ENCODE results near the gene STRADB. TPM values are rescaled to one million over a fixed set of nuclear protein-coding genes. Genes with fewer than 3 reads are reported as not detected.
"Not testable (repeated sequence)": the region's sequence is repeated elsewhere in the genome, so short reads cannot be mapped to it uniquely, and the experiment has no call there.

STRADB gene
- total RNA-seq, 2 donors from 2014 or later, result 6.9 to 8.3 TPM

DNA sequence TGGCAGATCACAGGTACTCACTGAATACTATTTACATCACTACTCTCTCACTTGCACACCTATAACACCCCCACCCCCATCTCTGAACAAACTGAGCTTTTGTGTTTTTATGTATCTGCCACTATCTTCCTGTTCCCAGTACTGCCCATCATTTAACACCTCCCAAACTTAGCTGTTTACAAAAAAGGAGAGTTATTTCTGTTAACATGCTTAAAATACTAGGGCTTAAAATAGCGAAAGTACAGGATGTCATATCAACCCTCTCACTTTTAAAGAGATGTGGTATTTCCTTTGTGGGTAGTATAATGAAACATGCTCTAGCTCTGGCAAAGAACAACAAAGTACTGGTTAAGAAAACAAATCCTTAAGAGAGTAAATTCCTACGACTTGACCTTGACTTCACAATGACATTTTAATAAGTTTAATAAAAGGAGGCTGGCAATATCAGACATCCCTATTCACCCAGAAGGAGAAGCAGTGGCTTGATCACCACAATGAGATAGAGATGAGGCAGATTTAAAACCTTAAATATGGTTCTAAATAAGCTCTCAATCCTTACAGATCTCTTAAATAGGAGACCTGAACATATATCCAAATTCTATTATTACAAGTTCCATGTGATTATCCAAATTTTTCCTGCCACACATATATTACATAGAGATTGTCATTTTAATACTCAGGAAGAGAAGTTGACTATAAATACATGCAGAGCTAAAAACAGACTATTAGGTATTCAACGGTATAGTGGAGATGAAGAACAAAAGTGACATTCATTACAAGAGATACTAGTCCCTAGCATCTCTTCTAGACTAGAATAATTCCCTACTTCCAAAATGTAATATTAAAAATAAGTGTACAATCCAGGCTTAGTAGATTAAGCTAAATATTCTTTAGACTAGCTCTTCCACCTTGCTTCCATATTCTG, 37.2 kb upstream of the STRADB start:
- H3K9me3 ChIP-seq (ENCODE audit: control insufficient read depth, low read length, poor library complexity, severe bottlenecking), result no peaks in the 10 kb centered on the region
- H3K36me3 Mint-ChIP-seq (ENCODE audit: low read depth), result peaks cover 2% of the 10 kb centered on the region
- DNase-seq (no peak), ATAC-seq (peak; percentile 82)
- H3K27me3 Mint-ChIP-seq, result no peaks in the 10 kb centered on the region
- H3K4me3 Mint-ChIP-seq, result no peak overlapping the region
- H3K4me1 Mint-ChIP-seq, result peaks cover 21% of the 10 kb centered on the region
- no peak overlapping the region for H3K27ac Mint-ChIP-seq

GRCh38 chr2:201415149-201415548, 36.4 kb upstream of the STRADB start:
- DNase-seq (no peak), ATAC-seq (no peak)
- no peaks in the 10 kb centered on the region for H3K27me3 Mint-ChIP-seq
- no peaks in the 10 kb centered on the region for H3K9me3 ChIP-seq (ENCODE audit: control insufficient read depth, low read length, poor library complexity, severe bottlenecking)
- peaks cover 26% of the 10 kb centered on the region for H3K4me1 Mint-ChIP-seq
- peaks cover 2% of the 10 kb centered on the region for H3K36me3 Mint-ChIP-seq (ENCODE audit: low read depth)
- H3K27ac Mint-ChIP-seq, result no peak overlapping the region
- no peak overlapping the region for H3K4me3 Mint-ChIP-seq

DNA sequence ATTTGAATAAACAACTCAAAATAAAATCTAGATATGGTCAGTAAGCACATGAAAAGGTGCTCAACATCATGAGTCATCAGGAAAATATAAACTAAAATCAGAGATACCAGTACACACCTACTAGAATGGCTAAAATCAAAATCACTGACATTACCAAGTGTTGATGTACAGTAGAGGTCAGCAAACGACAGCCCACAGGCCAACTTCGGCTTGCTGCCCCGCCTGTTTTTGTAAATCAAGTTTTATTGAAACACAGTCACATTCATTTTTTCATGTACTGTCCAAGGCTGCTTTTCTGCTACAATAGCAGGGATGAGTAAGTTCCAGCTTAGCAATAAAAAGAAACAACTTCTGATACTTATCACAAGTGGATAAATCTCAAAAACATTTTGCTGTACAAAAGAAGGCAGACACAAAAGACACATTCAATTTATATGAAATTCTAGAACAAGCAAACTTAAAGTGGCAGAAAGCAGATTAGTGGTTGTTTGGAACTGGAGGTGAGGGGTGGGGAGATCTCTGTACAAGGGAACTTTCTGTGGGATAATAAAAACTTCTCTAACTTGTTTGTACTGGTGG, 32.4 kb upstream of the STRADB start:
- no peaks in the 10 kb centered on the region for H3K9me3 ChIP-seq (ENCODE audit: control insufficient read depth, low read length, poor library complexity, severe bottlenecking)
- Mint-ChIP-seq H3K27ac (peak overlapping the region; percentile 92), H3K4me3 (no peak overlapping the region), H3K27me3 (no peaks in the 10 kb centered on the region), H3K4me1 (peaks cover 40% of the 10 kb centered on the region), H3K36me3 (ENCODE audit: low read depth) (no peaks in the 10 kb centered on the region)
- no peak for ATAC-seq
- DNase-seq, result no peak

GRCh38 chr2:201419986-201420385, 31.6 kb upstream of the STRADB start:
- H3K27ac Mint-ChIP-seq, result peak overlapping the region; percentile 92
- H3K9me3 ChIP-seq (ENCODE audit: control insufficient read depth, low read length, poor library complexity, severe bottlenecking), result no peaks in the 10 kb centered on the region
- H3K27me3 Mint-ChIP-seq, result no peaks in the 10 kb centered on the region
- ATAC-seq, result peak; percentile 57
- peaks cover 40% of the 10 kb centered on the region for H3K4me1 Mint-ChIP-seq
- no peak overlapping the region for H3K4me3 Mint-ChIP-seq
- H3K36me3 Mint-ChIP-seq (ENCODE audit: low read depth), result no peaks in the 10 kb centered on the region
- no peak for DNase-seq

- H3K4me3 Mint-ChIP-seq, result peak overlapping the region; percentile 36
- peak overlapping the region; percentile 92 for H3K27ac Mint-ChIP-seq
- peak; percentile 21 for ATAC-seq
- no peak for DNase-seq
- H3K27me3 Mint-ChIP-seq, result no peaks in the 10 kb centered on the region
- no peaks in the 10 kb centered on the region for H3K36me3 Mint-ChIP-seq (ENCODE audit: low read depth)
- no peaks in the 10 kb centered on the region for H3K9me3 ChIP-seq (ENCODE audit: control insufficient read depth, low read length, poor library complexity, severe bottlenecking)
- H3K4me1 Mint-ChIP-seq, result peaks cover 40% of the 10 kb centered on the region
Observed at GRCh38 chr2:201420442-201421113, 31.0 kb upstream of the STRADB start.

DNA sequence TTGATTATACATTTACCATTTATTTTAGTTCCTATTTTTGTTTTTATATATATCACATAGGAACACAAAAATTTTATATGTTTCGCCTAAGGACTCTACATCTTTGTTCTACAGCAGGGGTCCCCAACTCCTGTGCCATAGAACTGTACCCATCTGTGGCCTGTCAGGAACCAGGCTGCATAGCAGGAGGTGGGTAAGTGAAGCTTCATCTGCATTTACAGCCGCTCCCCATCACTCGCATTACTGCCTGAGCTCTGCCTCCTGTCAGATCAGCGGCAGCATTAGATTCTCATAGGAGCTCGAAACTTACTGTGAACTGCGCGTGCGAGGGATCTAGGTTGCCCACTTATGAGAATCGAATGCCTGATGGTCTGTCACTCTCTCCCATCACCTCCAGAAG, 25.6 kb upstream of the STRADB start:
- no peak overlapping the region for H3K27ac Mint-ChIP-seq
- H3K36me3 Mint-ChIP-seq (ENCODE audit: low read depth), result no peaks in the 10 kb centered on the region
- H3K9me3 ChIP-seq (ENCODE audit: control insufficient read depth, low read length, poor library complexity, severe bottlenecking), result no peaks in the 10 kb centered on the region
- no peaks in the 10 kb centered on the region for H3K27me3 Mint-ChIP-seq
- ATAC-seq (no peak), DNase-seq (no peak)
- no peak overlapping the region for H3K4me3 Mint-ChIP-seq
- H3K4me1 Mint-ChIP-seq, result peaks cover 17% of the 10 kb centered on the region

DNA sequence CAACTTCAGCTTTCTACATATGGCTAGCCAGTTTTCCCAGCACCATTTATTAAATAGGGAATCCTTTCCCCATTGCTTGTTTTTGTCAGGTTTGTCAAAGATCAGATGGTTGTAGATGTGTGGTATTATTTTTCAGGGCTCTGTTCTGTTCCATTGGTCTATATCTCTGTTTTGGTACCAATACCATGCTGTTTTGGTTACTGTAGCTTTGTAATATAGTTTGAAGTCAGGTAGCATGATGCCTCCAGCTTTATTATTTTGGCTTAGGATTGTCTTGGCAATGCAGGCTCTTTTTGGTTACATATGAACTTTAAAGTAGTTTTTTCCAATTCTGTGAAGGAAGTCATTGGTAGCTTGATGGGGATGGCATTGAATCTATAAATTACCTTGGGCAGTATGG, 23.2 kb upstream of the STRADB start:
- H3K27ac Mint-ChIP-seq; H3K27me3 Mint-ChIP-seq; H3K36me3 Mint-ChIP-seq (ENCODE audit: low read depth); ATAC-seq; H3K4me3 Mint-ChIP-seq; H3K9me3 ChIP-seq (ENCODE audit: control insufficient read depth, low read length, poor library complexity, severe bottlenecking); DNase-seq: not testable (repeated sequence)
- peaks cover 16% of the 10 kb centered on the region for H3K4me1 Mint-ChIP-seq

GRCh38 chr2:201429835-201430234, 21.7 kb upstream of the STRADB start:
- H3K27me3 Mint-ChIP-seq; H3K27ac Mint-ChIP-seq; ATAC-seq; DNase-seq; H3K36me3 Mint-ChIP-seq (ENCODE audit: low read depth); H3K9me3 ChIP-seq (ENCODE audit: control insufficient read depth, low read length, poor library complexity, severe bottlenecking); H3K4me3 Mint-ChIP-seq: not testable (repeated sequence)
- H3K4me1 Mint-ChIP-seq, result peaks cover 24% of the 10 kb centered on the region

GRCh38 chr2:201430322-201430721, 21.2 kb upstream of the STRADB start:
- DNase-seq; H3K4me3 Mint-ChIP-seq; ATAC-seq; H3K36me3 Mint-ChIP-seq (ENCODE audit: low read depth); H3K9me3 ChIP-seq (ENCODE audit: control insufficient read depth, low read length, poor library complexity, severe bottlenecking); H3K27ac Mint-ChIP-seq; H3K27me3 Mint-ChIP-seq: not testable (repeated sequence)
- H3K4me1 Mint-ChIP-seq, result peaks cover 24% of the 10 kb centered on the region

GRCh38 chr2:201430839-201431238, 20.7 kb upstream of the STRADB start:
- Mint-ChIP-seq H3K36me3 (ENCODE audit: low read depth) (no peaks in the 10 kb centered on the region), H3K4me3 (no peak overlapping the region), H3K27me3 (no peaks in the 10 kb centered on the region), H3K4me1 (peaks cover 24% of the 10 kb centered on the region), H3K27ac (no peak overlapping the region)
- no peaks in the 10 kb centered on the region for H3K9me3 ChIP-seq (ENCODE audit: control insufficient read depth, low read length, poor library complexity, severe bottlenecking)
- ATAC-seq (no peak), DNase-seq (no peak)

DNA sequence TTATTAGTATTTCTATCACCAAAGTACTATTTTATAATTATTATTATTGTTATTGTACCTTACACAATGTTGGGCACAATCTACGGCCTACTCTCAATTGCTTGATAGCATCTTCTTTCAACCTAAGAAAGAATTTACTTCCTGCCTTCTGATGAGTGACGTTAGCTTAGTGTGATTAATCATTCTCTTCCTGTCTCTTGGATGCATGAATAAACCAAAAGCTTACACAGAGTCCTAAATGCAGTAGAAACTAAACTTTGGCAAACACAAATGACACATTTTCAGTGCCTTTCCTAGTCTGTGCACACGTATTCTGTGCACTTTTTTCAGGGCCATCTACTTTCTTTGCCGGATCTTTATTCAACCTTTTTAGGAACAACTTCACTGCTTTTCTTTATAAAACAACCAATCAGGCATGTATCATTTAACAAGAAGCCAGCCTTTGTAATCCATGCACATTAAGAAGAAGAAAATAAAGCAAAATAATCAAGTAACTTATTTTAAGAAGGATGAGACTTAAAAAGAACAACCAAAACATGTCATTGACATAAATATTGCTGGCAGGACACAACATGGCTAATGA, 19.4 kb upstream of the STRADB start:
- H3K27me3 Mint-ChIP-seq, result no peaks in the 10 kb centered on the region
- peaks cover 29% of the 10 kb centered on the region for H3K4me1 Mint-ChIP-seq
- peak overlapping the region; percentile 86 for H3K27ac Mint-ChIP-seq
- no peaks in the 10 kb centered on the region for H3K36me3 Mint-ChIP-seq (ENCODE audit: low read depth)
- peak overlapping the region; percentile 33 for H3K4me3 Mint-ChIP-seq
- H3K9me3 ChIP-seq (ENCODE audit: control insufficient read depth, low read length, poor library complexity, severe bottlenecking), result no peaks in the 10 kb centered on the region
- ATAC-seq (peak; percentile 93), DNase-seq (no peak)

DNA sequence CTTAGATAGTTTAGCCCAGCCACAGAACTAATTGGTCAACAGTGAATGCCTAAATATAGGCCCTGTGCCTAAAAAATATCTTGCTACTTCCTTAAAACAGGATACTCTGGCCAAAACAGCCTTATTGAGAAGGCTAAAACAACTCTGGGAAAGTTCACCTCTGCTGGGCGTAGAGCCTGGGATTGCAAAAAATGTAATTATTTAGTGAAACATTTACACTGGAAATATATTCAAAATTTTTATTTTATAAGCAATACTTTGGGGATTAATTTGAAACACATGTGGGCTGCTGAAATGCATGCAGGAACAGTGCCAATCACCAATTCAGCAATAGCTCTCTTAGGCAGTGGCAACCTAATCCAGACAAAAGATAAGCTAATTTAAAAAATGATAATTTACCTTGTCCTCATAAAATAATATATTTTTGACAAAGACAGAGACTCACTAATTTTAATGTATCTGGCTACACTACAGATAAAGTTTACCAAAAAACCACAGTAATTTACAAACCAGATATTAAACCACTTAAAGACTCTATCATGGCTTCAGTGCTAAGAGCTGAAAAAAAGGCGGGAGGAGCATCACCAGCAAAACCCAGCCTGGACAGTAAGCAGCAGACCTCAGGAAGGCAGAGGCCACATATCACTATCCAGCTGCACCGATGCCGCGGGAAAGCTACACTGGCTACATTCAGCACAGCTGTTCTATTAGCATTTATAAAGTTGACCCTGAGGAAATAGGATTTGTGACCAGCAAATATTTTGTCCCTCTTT, 18.7 kb upstream of the STRADB start:
- ATAC-seq (no peak), DNase-seq (no peak)
- Mint-ChIP-seq H3K4me3 (no peak overlapping the region), H3K36me3 (ENCODE audit: low read depth) (no peaks in the 10 kb centered on the region), H3K4me1 (peaks cover 29% of the 10 kb centered on the region), H3K27ac (peak overlapping the region; percentile 86), H3K27me3 (no peaks in the 10 kb centered on the region)
- H3K9me3 ChIP-seq (ENCODE audit: control insufficient read depth, low read length, poor library complexity, severe bottlenecking), result no peaks in the 10 kb centered on the region

Measured in T-helper 17 cell (primary cell).